ENCODE results near the gene ARHGAP21.

Gene ARHGAP21

DNA sequence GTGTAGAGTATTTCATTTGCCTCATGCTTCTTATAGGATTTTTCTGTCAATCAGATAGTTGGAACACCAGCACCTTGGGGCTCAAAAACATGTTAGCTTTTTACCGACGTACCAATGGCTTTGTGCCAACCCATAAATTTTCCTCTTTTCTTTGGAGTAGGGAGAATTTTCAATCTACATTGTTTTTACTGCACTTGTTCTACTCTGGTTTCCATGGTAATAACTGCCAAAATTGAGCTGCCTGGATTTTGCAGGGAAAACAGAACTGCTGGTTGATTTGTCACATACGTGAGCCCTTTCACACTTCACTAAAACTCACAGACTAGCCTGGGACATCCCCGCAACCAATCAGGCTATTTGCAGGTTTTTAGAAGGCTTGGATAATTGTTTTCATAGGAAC is 189.7 kb downstream of the ARHGAP21 start:
- DNase-seq (ENCODE audit: low spot score): no peak

All from RKO (cell line).